SJSA1 (cell line): ENCODE measurements around the gene BSN. TPM values are rescaled to one million over a fixed set of nuclear protein-coding genes. Genes with fewer than 3 reads are reported as not detected.

Experiments used
- DNase-seq, 2 experiments: peaks; one replicate each; pipeline ENCODE4 v3.0.0-alpha.2; 2015 to 2020; ENCODE audit warnings: low spot score in 2 of 2, low read depth in 1 of 2
- H3K27ac ChIP-seq: fragments of 250-450 bp; sonication (Bioruptor Pico); 2 replicates; pipeline ENCODE4 v1.5.1; 2020; ENCODE audit warnings: mild to moderate bottlenecking, moderate library complexity
- H3K27me3 ChIP-seq: fragments of 250-450 bp; sonication (Bioruptor Pico); replicated peaks from 2 replicates; pipeline ENCODE4 v1.5.1; 2020; ENCODE audit warnings: mild to moderate bottlenecking, moderate library complexity
- H3K36me3 ChIP-seq: fragments of 250-450 bp; sonication (Bioruptor Pico); 2 replicates; pipeline ENCODE4 v1.5.1; 2020; ENCODE audit warnings: mild to moderate bottlenecking
- H3K4me1 ChIP-seq: fragments of 250-450 bp; sonication (Bioruptor Pico); replicated peaks from 2 replicates; pipeline ENCODE4 v1.6.1; 2021; ENCODE audit warnings: mild to moderate bottlenecking
- H3K4me3 ChIP-seq: fragments of 250-450 bp; sonication (Bioruptor Pico); 2 replicates; pipeline ENCODE4 v1.5.1; 2020; ENCODE audit warnings: mild to moderate bottlenecking
- H3K9me3 ChIP-seq: fragments of 250-450 bp; sonication (Bioruptor Pico); replicated peaks from 2 replicates; pipeline ENCODE4 v1.5.1; 2020; ENCODE audit warnings: mild to moderate bottlenecking
- total RNA-seq: library from RNA; depleted of rRNA; stranded (reverse); fragments of >200 nt; shearing (Covaris generic); gene quantifications from 2 replicates; pipeline ENCODE4 v1.2.3, GENCODE V29; 2014

BSN gene
- total RNA-seq, 1 experiment from 2014 or later, result 0.05 TPM

DNA sequence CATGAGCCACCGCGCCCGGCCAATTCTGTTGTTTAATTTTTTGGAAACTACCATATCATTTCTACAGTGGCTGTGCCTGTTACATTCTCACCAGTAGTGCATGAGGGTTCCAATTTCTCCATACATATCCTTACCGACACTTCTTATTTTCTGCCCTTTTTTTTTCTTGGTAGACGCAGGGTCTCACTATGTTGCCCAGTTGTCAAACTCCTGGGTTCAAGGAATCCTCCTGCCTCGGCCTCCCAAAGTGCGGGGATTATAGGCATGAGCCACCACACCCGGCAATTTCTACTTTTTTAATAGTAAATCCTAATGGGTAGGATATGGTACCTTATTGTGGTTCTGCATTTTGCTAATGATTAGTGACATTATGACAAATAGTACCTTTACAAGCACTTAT, 155.6 kb downstream of the BSN start:
- H3K9me3 ChIP-seq, result no peaks in the 10 kb centered on the region
- no peaks in the 10 kb centered on the region for H3K27me3 ChIP-seq
- no peaks in the 10 kb centered on the region for H3K36me3 ChIP-seq
- no peak overlapping the region for H3K4me3 ChIP-seq
- no peaks in the 10 kb centered on the region for H3K4me1 ChIP-seq
- DNase-seq, result no peak
- no peak overlapping the region for H3K27ac ChIP-seq

- Histone ChIP-seq H3K36me3 (peaks cover 8% of the 10 kb centered on the region; the same call in 1 of the 2 replicates), H3K9me3 (no peaks in the 10 kb centered on the region)
- no peak for DNase-seq
Observed at GRCh38 chr3:49711489-49711888, 157.2 kb downstream of the BSN start.

DNA sequence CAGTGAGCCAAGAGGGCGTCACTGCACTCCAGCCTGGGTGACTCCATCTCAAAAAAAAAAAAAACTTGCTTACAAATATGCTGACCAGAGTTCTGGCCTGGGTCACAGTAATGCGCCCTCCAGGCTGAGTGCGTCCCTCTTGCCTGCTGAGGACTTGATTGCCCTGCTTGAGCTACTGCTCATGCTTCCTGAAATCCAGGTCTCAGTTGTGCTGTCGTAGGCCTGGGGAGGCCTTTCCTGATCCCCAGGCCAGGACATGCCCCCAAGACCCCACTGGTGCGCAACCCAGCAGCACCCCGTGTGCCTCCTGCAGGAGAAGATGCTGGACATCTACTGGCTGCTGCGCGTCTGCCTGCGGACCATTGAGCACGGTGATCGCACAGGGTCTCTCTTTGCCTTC, 157.9 kb downstream of the BSN start:
- no peak for DNase-seq
- H3K36me3 ChIP-seq, result peaks cover 11% of the 10 kb centered on the region; the same call in 1 of the 2 replicates

More at GRCh38 chr3:49711489-49711888, 157.2 kb downstream of the BSN start:
- Histone ChIP-seq H3K27me3 (no peaks in the 10 kb centered on the region), H3K27ac (no peak overlapping the region), H3K4me3 (no peak overlapping the region), H3K4me1 (no peaks in the 10 kb centered on the region)

DNA sequence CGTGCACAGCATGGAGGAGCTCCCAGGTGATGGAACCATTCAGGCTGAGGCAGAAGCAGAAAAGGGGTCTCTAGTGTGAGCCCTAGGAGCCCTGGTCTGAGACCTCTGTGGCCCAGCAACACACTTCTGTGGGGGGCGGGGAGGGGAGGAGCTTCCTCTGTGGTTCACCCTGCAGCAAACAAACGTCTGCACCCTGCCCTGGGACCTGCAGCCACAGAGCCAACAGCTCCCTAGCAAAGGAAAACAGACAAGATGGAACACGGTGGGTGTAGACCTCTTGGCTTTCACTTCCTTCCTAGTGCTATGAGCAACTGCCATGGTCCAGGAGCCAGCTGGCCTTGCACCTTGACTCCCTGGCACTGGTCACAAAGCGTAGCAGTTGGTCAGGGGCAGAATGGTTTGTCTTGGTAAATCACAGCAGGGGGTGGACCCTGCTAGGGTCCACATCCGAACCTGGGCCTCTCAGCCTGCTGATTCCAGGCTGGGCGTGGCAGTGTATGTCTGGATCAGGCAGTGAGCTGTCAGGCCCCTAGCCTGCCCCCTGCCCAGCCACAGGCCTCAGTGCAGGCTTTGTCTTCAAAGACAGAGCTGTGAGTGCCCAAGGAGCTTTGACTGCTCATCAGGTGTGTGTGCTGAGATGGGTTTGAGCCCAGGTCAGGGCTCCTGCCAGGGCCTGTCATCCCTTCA, 158.5 kb downstream of the BSN start:
- Histone ChIP-seq H3K4me1 (no peaks in the 10 kb centered on the region), H3K36me3 (peaks cover 11% of the 10 kb centered on the region; the same call in 1 of the 2 replicates), H3K27me3 (no peaks in the 10 kb centered on the region), H3K4me3 (no peak overlapping the region), H3K27ac (no peak overlapping the region), H3K9me3 (no peaks in the 10 kb centered on the region)
- DNase-seq, result no peak

More for the DNA sequence above, 157.9 kb downstream of the BSN start:
- H3K27me3 ChIP-seq, result no peaks in the 10 kb centered on the region
- H3K4me3 ChIP-seq, result no peak overlapping the region
- H3K9me3 ChIP-seq, result no peaks in the 10 kb centered on the region
- no peak overlapping the region for H3K27ac ChIP-seq
- no peaks in the 10 kb centered on the region for H3K4me1 ChIP-seq

DNA sequence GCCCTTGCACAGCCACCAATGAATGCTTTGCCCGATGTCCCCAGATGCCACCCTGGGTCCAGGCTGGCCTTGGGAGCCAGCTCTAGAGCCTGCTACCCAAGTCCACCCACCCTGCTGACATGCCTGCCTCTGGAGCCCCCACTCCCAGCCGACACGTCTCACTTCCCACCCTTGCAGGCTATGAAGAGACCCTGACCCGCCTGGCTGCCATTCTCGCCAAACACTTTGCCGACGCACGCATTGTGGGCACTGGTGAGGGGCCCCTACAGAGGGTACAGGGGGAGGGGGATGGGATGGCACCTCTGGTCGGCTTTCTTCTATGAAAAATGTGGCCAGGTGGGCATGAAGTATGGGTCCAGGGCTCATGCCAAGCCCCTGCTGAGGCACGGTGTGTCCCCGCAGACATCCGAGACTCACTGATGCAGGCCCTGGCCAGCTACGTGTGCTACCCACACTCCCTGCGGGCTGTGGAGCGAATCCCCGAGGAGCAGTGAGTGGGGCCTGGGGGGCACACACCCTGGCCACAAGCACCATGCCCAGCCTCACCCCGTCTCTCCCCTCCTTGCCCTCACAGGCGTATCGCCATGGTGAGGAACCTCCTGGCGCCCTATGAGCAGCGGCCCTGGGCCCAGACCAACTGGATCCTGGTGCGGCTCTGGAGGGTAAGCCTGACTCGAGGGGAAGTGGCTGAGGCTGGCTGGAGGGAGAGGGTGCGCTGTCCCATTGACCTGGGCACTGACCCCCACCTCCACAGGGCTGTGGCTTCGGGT, 159.2 kb downstream of the BSN start:
- H3K27ac ChIP-seq, result no peak overlapping the region
- H3K36me3 ChIP-seq, result peaks cover 15% of the 10 kb centered on the region
- no peaks in the 10 kb centered on the region for H3K9me3 ChIP-seq
- DNase-seq, result no peak
- H3K4me1 ChIP-seq, result peaks cover under 1% of the 10 kb centered on the region; the same call in 1 of the 2 replicates
- H3K4me3 ChIP-seq, result no peak overlapping the region
- H3K27me3 ChIP-seq, result no peaks in the 10 kb centered on the region

- Histone ChIP-seq H3K27me3 (no peaks in the 10 kb centered on the region), H3K4me3 (no peak overlapping the region), H3K36me3 (peaks cover 23% of the 10 kb centered on the region), H3K9me3 (no peaks in the 10 kb centered on the region; the same call in 1 of the 2 replicates), H3K27ac (no peak overlapping the region), H3K4me1 (peaks cover 14% of the 10 kb centered on the region)
- no peak for DNase-seq
Observed at GRCh38 chr3:49714728-49715550, 160.7 kb downstream of the BSN start.

- Histone ChIP-seq H3K27ac (no peak overlapping the region), H3K9me3 (no peaks in the 10 kb centered on the region; the same call in 1 of the 2 replicates), H3K27me3 (no peaks in the 10 kb centered on the region), H3K36me3 (peaks cover 30% of the 10 kb centered on the region), H3K4me3 (no peak overlapping the region), H3K4me1 (peaks cover 14% of the 10 kb centered on the region)
- DNase-seq, result no peak
Observed at GRCh38 chr3:49715611-49716121, 161.4 kb downstream of the BSN start.

DNA sequence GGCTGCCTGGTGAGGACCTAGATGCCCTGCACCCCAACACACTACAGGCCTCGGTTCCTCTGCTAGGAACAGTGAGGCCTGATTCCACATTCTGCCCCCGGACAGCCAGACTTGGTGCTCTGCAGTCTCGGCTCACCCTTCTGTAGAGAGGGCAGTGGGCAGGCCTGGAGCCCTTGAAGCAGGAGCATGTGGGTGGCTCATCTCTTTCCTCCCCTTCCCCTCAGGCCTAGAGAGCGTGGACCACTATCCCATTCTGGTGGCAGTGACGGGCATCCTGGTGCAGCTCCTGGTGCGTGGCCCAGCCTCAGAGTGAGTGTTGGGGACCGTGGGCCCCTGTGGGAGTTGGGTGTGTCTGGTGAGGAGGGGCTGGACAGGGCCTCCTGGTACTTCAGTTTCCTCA, 161.9 kb downstream of the BSN start:
- Histone ChIP-seq H3K9me3 (no peaks in the 10 kb centered on the region; the same call in 1 of the 2 replicates), H3K4me1 (peaks cover 14% of the 10 kb centered on the region)
- DNase-seq, result no peak

GRCh38 chr3:49716691-49717210, 162.5 kb downstream of the BSN start:
- Histone ChIP-seq H3K4me3 (no peak overlapping the region), H3K27me3 (no peaks in the 10 kb centered on the region), H3K9me3 (no peaks in the 10 kb centered on the region; the same call in 1 of the 2 replicates), H3K36me3 (peaks cover 41% of the 10 kb centered on the region), H3K4me1 (peaks cover 14% of the 10 kb centered on the region), H3K27ac (no peak overlapping the region)
- no peak for DNase-seq

More for the DNA sequence above, 161.9 kb downstream of the BSN start:
- peaks cover 35% of the 10 kb centered on the region for H3K36me3 ChIP-seq
- H3K4me3 ChIP-seq, result no peak overlapping the region
- no peaks in the 10 kb centered on the region for H3K27me3 ChIP-seq
- H3K27ac ChIP-seq, result no peak overlapping the region

DNA sequence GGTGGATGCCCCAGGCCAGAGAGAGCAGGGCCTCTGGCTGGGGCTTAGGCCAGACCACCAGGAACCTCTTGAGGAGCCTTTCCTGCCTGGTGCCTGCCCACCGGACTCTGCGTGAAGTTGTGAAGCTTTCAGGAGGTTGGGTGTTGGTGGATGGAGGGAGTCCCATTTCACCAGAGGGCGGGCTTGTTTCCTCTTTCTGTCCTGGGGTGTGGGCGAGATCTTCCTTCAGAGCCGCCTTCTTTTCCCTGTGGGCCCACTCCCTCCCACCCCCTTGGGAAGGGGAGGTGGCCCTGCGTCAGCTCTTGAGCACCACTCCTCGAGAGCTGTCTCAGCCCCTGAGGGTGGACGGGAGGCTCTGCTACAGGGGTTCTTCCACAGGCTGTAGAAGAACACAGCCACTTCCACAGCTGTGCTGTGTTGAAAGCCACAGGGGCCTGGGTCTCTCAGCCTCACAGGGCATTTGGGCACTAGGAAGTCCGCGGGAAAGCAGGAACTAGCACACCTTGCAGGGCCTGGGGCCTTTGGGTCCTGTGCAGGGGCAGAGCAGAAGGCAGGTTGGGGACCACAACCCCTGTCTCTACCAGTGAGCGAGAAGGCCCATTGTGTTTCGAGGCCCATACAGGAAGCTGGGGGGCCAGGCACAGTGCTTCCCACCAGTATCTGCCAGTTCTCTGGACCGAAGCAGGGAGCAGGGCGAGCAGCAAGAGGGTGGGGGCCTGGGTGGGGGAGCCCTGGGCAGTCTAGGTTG, 163.1 kb downstream of the BSN start:
- Histone ChIP-seq H3K27ac (no peak overlapping the region), H3K36me3 (peaks cover 46% of the 10 kb centered on the region), H3K27me3 (no peaks in the 10 kb centered on the region), H3K4me1 (peaks cover 15% of the 10 kb centered on the region), H3K4me3 (no peak overlapping the region), H3K9me3 (no peaks in the 10 kb centered on the region; the same call in 1 of the 2 replicates)
- no peak for DNase-seq

GRCh38 chr3:49717959-49718857, 163.9 kb downstream of the BSN start:
- Histone ChIP-seq H3K4me3 (no peak overlapping the region), H3K9me3 (no peaks in the 10 kb centered on the region; the same call in 1 of the 2 replicates), H3K27ac (no peak overlapping the region), H3K36me3 (peaks cover 54% of the 10 kb centered on the region), H3K4me1 (peaks cover 24% of the 10 kb centered on the region), H3K27me3 (no peaks in the 10 kb centered on the region)
- DNase-seq, result no peak

GRCh38 chr3:49718858-49719213, 164.6 kb downstream of the BSN start:
- no peaks in the 10 kb centered on the region for H3K27me3 ChIP-seq
- H3K36me3 ChIP-seq, result peaks cover 60% of the 10 kb centered on the region
- H3K4me1 ChIP-seq, result peaks cover 24% of the 10 kb centered on the region
- no peak for DNase-seq
- peak overlapping the region; percentile 39 for H3K4me3 ChIP-seq
- no peak overlapping the region for H3K27ac ChIP-seq
- no peaks in the 10 kb centered on the region; the same call in 1 of the 2 replicates for H3K9me3 ChIP-seq
